GM12878 (cell line): ENCODE measurements around the gene CARD19. TPM values are rescaled to one million over a fixed set of nuclear protein-coding genes. Genes with fewer than 3 reads are reported as not detected.

Source experiments
- BACH1 ChIP-seq: fragments of 450-650 bp; IDR thresholded peaks from 2 replicates; pipeline ENCODE4 v1.6.1; 2017; ENCODE audit warnings: mild to moderate bottlenecking, borderline replicate concordance
- ETV6 ChIP-seq, 2 experiments: fragments of 450-650 bp in 1 of 2; IDR thresholded peaks in 1 of 2; conservative IDR thresholded peaks in 1 of 2; 2 replicates each; pipeline ENCODE4 v1.6.1; 2014; ENCODE audit warnings: antibody characterized with exemption in 1 of 2, borderline replicate concordance in 1 of 2, low read depth in 1 of 2, mild to moderate bottlenecking in 1 of 2, moderate library complexity in 1 of 2
- HDAC6 ChIP-seq: fragments of 200-600 bp; sonication (generic); IDR thresholded peaks from one replicate; pipeline ENCODE4 v1.8.0; 2017; ENCODE audit warnings: antibody characterized with exemption; ENCODE audit not compliant: unreplicated experiment
- JUNB ChIP-seq: IDR thresholded peaks from 2 replicates; pipeline ENCODE4 v1.6.1; 2016; ENCODE audit warnings: antibody characterized with exemption, mild to moderate bottlenecking
- KAT2A ChIP-seq: conservative IDR thresholded peaks from 2 replicates; pipeline ENCODE4 v1.6.1; 2011; ENCODE audit warnings: low read depth, low read length; ENCODE audit not compliant: control insufficient read depth
- MXI1 ChIP-seq: fragments of 150-350 bp; IDR thresholded peaks from 2 replicates; pipeline ENCODE4 v1.6.1; 2011; ENCODE audit warnings: low read depth, mild to moderate bottlenecking, inconsistent platforms, low read length, improper control_type of control experiment
- NBN ChIP-seq: fragments of 450-650 bp; IDR thresholded peaks from 2 replicates; pipeline ENCODE4 v1.6.1; 2016
- NFYB ChIP-seq: IDR thresholded peaks from 2 replicates; pipeline ENCODE4 v1.6.1; 2011; ENCODE audit warnings: low read depth, mild to moderate bottlenecking, low read length, improper control_type of control experiment, moderate library complexity; ENCODE audit not compliant: insufficient read depth
- NR2C1 ChIP-seq: fragments of 450-650 bp; IDR thresholded peaks from 2 replicates; pipeline ENCODE4 v1.6.1; 2017; ENCODE audit warnings: antibody characterized with exemption, mild to moderate bottlenecking, moderate library complexity
- NRF1 ChIP-seq: conservative IDR thresholded peaks from 2 replicates; pipeline ENCODE4 v1.6.1; 2011; ENCODE audit warnings: mild to moderate bottlenecking, low read depth, low read length, improper control_type of control experiment
- SIX5 ChIP-seq: IDR thresholded peaks from 2 replicates; pipeline ENCODE4 v1.6.1; 2011; ENCODE audit warnings: mild to moderate bottlenecking, low read depth, low read length, moderate library complexity; ENCODE audit not compliant: severe bottlenecking
- SP1 ChIP-seq: IDR thresholded peaks from one replicate; pipeline ENCODE4 v1.6.1; 2011; ENCODE audit warnings: low read depth, low read length
- ZNF24 ChIP-seq: fragments of 450-650 bp; IDR thresholded peaks from 2 replicates; pipeline ENCODE4 v1.6.1; 2017; ENCODE audit warnings: antibody characterized with exemption, mild to moderate bottlenecking
- ZZZ3 ChIP-seq: IDR thresholded peaks from 2 replicates; pipeline ENCODE4 v1.6.1; 2011; ENCODE audit warnings: low read depth; ENCODE audit not compliant: control insufficient read depth, insufficient read length
- polyA plus RNA-seq, 11 experiments: library from polyadenylated mRNA; depleted of rRNA in 4 of 11; unstranded in 6 of 11; stranded (reverse) in 5 of 11; fragments of >200 nt; fragmentation: Nextera tagmentation in 4 of 11; fragmentation: Illumina TruSeq in 1 of 11; extraction: Ambion mirVana in 4 of 11; extraction: Trizol in 1 of 11; gene quantifications; 1 replicate in 1 of 11; 2 replicates in 10 of 11; pipeline versions ENCODE4 v1.2.1 to v1.2.3, GENCODE V29; 2011 to 2016; ENCODE audit warnings: inconsistent platforms in 2 of 11, missing spikeins in 2 of 11, low read depth in 1 of 11
- total RNA-seq, 4 experiments: library from RNA; depleted of rRNA in 3 of 4; stranded (reverse); fragments of >200 nt in 3 of 4; fragmentation: Illumina TruSeq in 1 of 4; extraction: Trizol in 1 of 4; gene quantifications; 2 replicates each; pipeline versions ENCODE4 v1.2.1 to v1.2.3, GENCODE V29; 2013 to 2021
- TF ChIP-seq, protein P1 (sequence below): fragments of 450-650 bp; IDR thresholded peaks from 2 replicates; pipeline ENCODE4 v1.6.1; 2017; ENCODE audit warnings: mild to moderate bottlenecking
- TF ChIP-seq, protein P2 (sequence below): fragments of 150-350 bp; IDR thresholded peaks from 2 replicates; pipeline ENCODE4 v1.6.1; 2014; ENCODE audit warnings: mild to moderate bottlenecking, low read depth, low read length
- TF ChIP-seq, protein P3 (sequence below): IDR thresholded peaks from 2 replicates; pipeline ENCODE4 v1.6.1; 2011; ENCODE audit warnings: low read depth, low read length, improper control_type of control experiment, borderline replicate concordance
- TF ChIP-seq, protein P4 (sequence below): fragments of 450-650 bp; IDR thresholded peaks from 2 replicates; pipeline ENCODE4 v1.6.1; 2014; ENCODE audit warnings: mild to moderate bottlenecking
- TF ChIP-seq, protein P5 (sequence below): IDR thresholded peaks from 2 replicates; pipeline ENCODE4 v1.6.1; 2012; ENCODE audit warnings: low read depth, low read length, improper control_type of control experiment

The CARD19 gene
- total and polyA plus RNA-seq, 10 of the 15 experiments (the other 5 are each of a cell fraction or from before 2014, with no cell fraction given): 0.61 to 41.6 (median 19.9) TPM

DNA sequence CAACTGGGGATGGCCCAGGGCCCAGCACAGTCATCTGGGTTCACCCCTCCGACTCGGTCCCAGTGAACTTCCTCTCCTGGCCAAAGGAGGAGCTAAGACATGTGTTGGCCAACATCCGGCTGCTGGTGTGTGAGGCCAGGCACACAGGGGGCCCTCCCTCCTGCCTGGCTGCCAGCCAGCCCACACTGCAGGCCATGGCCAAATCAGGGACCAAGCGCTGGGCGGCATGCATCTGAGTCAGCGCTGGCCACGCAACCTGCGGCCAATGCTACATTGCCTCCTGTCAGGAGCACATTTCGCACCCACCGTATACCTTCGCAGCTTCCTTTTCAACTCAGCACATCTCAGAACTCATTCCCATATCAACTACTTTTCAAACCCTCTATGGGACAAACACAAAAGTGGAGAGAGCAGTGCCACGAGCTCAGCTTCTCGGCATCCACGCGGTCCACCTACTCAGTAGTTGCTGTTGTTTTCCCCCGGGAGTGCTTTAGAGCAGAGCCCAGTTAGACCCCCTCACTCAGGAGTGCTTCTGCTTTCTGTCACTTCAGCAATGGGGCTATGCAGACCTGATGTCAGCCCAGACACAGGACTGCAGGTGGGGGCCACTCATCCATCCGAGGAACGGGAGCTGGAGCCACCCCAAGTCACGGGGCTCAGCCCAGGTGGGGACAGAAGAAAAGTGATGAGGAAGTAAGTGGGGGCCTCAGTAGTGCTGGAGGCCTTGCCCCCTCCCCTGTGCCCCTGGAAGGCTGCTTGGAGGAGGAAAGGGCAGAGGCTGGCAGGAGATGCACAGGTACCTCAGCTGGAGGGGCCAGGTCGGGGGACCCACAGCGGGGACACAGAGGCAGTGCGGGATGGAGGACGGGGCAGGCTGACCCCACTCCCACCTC lies 24.2 kb downstream of the CARD19 start (continued):
- no peak for TF ChIP-seq NR2C1
- no peak for TF ChIP-seq JUNB
- no peak for TF ChIP-seq KAT2A
- TF ChIP-seq NRF1: no peak
- TF ChIP-seq, protein P1, sequence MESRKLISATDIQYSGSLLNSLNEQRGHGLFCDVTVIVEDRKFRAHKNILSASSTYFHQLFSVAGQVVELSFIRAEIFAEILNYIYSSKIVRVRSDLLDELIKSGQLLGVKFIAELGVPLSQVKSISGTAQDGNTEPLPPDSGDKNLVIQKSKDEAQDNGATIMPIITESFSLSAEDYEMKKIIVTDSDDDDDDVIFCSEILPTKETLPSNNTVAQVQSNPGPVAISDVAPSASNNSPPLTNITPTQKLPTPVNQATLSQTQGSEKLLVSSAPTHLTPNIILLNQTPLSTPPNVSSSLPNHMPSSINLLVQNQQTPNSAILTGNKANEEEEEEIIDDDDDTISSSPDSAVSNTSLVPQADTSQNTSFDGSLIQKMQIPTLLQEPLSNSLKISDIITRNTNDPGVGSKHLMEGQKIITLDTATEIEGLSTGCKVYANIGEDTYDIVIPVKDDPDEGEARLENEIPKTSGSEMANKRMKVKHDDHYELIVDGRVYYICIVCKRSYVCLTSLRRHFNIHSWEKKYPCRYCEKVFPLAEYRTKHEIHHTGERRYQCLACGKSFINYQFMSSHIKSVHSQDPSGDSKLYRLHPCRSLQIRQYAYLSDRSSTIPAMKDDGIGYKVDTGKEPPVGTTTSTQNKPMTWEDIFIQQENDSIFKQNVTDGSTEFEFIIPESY: no peak
- TF ChIP-seq, protein P2, sequence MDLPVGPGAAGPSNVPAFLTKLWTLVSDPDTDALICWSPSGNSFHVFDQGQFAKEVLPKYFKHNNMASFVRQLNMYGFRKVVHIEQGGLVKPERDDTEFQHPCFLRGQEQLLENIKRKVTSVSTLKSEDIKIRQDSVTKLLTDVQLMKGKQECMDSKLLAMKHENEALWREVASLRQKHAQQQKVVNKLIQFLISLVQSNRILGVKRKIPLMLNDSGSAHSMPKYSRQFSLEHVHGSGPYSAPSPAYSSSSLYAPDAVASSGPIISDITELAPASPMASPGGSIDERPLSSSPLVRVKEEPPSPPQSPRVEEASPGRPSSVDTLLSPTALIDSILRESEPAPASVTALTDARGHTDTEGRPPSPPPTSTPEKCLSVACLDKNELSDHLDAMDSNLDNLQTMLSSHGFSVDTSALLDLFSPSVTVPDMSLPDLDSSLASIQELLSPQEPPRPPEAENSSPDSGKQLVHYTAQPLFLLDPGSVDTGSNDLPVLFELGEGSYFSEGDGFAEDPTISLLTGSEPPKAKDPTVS: no peak
- no peak for TF ChIP-seq SP1
- no peak for TF ChIP-seq ZNF24
- TF ChIP-seq, protein P3, sequence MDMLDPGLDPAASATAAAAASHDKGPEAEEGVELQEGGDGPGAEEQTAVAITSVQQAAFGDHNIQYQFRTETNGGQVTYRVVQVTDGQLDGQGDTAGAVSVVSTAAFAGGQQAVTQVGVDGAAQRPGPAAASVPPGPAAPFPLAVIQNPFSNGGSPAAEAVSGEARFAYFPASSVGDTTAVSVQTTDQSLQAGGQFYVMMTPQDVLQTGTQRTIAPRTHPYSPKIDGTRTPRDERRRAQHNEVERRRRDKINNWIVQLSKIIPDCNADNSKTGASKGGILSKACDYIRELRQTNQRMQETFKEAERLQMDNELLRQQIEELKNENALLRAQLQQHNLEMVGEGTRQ: no peak
- no peak for TF ChIP-seq NFYB
- TF ChIP-seq, protein P4, sequence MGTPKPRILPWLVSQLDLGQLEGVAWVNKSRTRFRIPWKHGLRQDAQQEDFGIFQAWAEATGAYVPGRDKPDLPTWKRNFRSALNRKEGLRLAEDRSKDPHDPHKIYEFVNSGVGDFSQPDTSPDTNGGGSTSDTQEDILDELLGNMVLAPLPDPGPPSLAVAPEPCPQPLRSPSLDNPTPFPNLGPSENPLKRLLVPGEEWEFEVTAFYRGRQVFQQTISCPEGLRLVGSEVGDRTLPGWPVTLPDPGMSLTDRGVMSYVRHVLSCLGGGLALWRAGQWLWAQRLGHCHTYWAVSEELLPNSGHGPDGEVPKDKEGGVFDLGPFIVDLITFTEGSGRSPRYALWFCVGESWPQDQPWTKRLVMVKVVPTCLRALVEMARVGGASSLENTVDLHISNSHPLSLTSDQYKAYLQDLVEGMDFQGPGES: no peak
- TF ChIP-seq, protein P5, sequence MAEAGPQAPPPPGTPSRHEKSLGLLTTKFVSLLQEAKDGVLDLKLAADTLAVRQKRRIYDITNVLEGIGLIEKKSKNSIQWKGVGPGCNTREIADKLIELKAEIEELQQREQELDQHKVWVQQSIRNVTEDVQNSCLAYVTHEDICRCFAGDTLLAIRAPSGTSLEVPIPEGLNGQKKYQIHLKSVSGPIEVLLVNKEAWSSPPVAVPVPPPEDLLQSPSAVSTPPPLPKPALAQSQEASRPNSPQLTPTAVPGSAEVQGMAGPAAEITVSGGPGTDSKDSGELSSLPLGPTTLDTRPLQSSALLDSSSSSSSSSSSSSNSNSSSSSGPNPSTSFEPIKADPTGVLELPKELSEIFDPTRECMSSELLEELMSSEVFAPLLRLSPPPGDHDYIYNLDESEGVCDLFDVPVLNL: no peak
- no peak; the same call in 1 of the 2 replicates for TF ChIP-seq NBN
- no peak for TF ChIP-seq HDAC6
- TF ChIP-seq ZZZ3: no peak
- no peak for TF ChIP-seq ETV6 (conservative IDR thresholded peaks at IDR 0.05 in 1 of 2, IDR thresholded peaks at IDR 0.05 in 1 of 2; ENCODE audit: borderline replicate concordance in 1 of 2, low read depth in 1 of 2)
- no peak for TF ChIP-seq SIX5
- 0 out of 2 replicates have a peak, but pooled peaks have one; percentile 44 for TF ChIP-seq MXI1
- TF ChIP-seq BACH1: 0 out of 2 replicates have a peak, but pooled peaks have one; percentile 39
